Smooth muscle cell (in vitro differentiated cells): ENCODE results near the gene INVS. TPM values are rescaled to one million over a fixed set of nuclear protein-coding genes. Genes with fewer than 3 reads are reported as not detected.

Source experiments
- DNase-seq: peaks from one replicate; lab custom pipeline; 2025; ENCODE audit not compliant: unreplicated experiment; lab: John Stamatoyannopoulos, UW
- H2AFZ ChIP-seq: fragments of 200-600 bp; sonication (generic); 2 replicates; pipeline ENCODE4 v1.6.0; 2016; ENCODE audit warnings: antibody characterized with exemption, low read depth, mild to moderate bottlenecking
- H3F3A ChIP-seq: fragments of 200-600 bp; sonication (generic); 2 replicates; pipeline ENCODE4 v1.6.0; 2017; ENCODE audit warnings: antibody characterized with exemption, low read depth
- H3K27ac ChIP-seq: fragments of 200-600 bp; sonication (generic); 2 replicates; pipeline ENCODE4 v1.5.1; 2016; ENCODE audit warnings: low read depth, mild to moderate bottlenecking
- H3K27me3 ChIP-seq: fragments of 200-600 bp; sonication (generic); 2 replicates; pipeline ENCODE4 v1.6.1; 2016; ENCODE audit warnings: low read depth, mild to moderate bottlenecking
- H3K36me3 ChIP-seq: fragments of 200-600 bp; sonication (generic); 2 replicates; pipeline ENCODE4 v1.5.1; 2016; ENCODE audit warnings: low read depth
- H3K4me1 ChIP-seq: fragments of 200-600 bp; sonication (generic); 2 replicates; pipeline ENCODE4 v1.5.1; 2016; ENCODE audit warnings: low read depth
- H3K4me2 ChIP-seq: fragments of 200-600 bp; sonication (generic); 2 replicates; pipeline ENCODE4 v1.6.0; 2016; ENCODE audit warnings: mild to moderate bottlenecking
- H3K4me3 ChIP-seq: fragments of 200-600 bp; sonication (generic); 2 replicates; pipeline ENCODE4 v1.5.1; 2016; ENCODE audit warnings: mild to moderate bottlenecking
- H3K79me2 ChIP-seq: fragments of 200-600 bp; sonication (generic); 2 replicates; pipeline ENCODE4 v1.6.0; 2016; ENCODE audit warnings: low read depth, mild to moderate bottlenecking
- H3K9ac ChIP-seq: fragments of 200-600 bp; sonication (generic); 2 replicates; pipeline ENCODE4 v1.6.0; 2016; ENCODE audit warnings: low read depth
- H3K9me3 ChIP-seq: fragments of 200-600 bp; sonication (generic); replicated peaks from 2 replicates; pipeline ENCODE4 v1.5.1; 2016; ENCODE audit warnings: low read depth
- H4K20me1 ChIP-seq: fragments of 200-600 bp; sonication (generic); 2 replicates; pipeline ENCODE4 v1.6.0; 2016; ENCODE audit warnings: low read depth
- whole genome bisulfite sequencing: methylation state at CpG from one replicate; pipeline ENCODE4 v1.1.7; 2016; ENCODE audit warnings: low lambda C conversion rate; 5-methylcytosine and 5-hydroxymethylcytosine counted together
- polyA plus RNA-seq: library from polyadenylated mRNA; unstranded; fragments of >200 nt; fragmentation: Nextera tagmentation; extraction: Ambion mirVana; gene quantifications from 2 replicates; pipeline ENCODE4 v1.2.1, GENCODE V29; 2016
- total RNA-seq: library from RNA; depleted of rRNA; stranded (reverse); fragments of >200 nt; gene quantifications from 2 replicates; pipeline ENCODE4 v1.2.3, GENCODE V29; 2014
- TF ChIP-seq, protein P1 (sequence below): fragments of 200-600 bp; sonication (generic); IDR thresholded peaks from 2 replicates; pipeline ENCODE4 v1.5.1; 2017; ENCODE audit warnings: borderline replicate concordance, mild to moderate bottlenecking, antibody characterized with exemption; ENCODE audit not compliant: insufficient read depth, poor library complexity, severe bottlenecking

Gene INVS, protein sequence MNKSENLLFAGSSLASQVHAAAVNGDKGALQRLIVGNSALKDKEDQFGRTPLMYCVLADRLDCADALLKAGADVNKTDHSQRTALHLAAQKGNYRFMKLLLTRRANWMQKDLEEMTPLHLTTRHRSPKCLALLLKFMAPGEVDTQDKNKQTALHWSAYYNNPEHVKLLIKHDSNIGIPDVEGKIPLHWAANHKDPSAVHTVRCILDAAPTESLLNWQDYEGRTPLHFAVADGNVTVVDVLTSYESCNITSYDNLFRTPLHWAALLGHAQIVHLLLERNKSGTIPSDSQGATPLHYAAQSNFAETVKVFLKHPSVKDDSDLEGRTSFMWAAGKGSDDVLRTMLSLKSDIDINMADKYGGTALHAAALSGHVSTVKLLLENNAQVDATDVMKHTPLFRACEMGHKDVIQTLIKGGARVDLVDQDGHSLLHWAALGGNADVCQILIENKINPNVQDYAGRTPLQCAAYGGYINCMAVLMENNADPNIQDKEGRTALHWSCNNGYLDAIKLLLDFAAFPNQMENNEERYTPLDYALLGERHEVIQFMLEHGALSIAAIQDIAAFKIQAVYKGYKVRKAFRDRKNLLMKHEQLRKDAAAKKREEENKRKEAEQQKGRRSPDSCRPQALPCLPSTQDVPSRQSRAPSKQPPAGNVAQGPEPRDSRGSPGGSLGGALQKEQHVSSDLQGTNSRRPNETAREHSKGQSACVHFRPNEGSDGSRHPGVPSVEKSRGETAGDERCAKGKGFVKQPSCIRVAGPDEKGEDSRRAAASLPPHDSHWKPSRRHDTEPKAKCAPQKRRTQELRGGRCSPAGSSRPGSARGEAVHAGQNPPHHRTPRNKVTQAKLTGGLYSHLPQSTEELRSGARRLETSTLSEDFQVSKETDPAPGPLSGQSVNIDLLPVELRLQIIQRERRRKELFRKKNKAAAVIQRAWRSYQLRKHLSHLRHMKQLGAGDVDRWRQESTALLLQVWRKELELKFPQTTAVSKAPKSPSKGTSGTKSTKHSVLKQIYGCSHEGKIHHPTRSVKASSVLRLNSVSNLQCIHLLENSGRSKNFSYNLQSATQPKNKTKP
- total RNA-seq (16.0 and 18.1 TPM in 2 replicates), polyA plus RNA-seq (5.6 and 8.1 TPM in 2 replicates)

DNA sequence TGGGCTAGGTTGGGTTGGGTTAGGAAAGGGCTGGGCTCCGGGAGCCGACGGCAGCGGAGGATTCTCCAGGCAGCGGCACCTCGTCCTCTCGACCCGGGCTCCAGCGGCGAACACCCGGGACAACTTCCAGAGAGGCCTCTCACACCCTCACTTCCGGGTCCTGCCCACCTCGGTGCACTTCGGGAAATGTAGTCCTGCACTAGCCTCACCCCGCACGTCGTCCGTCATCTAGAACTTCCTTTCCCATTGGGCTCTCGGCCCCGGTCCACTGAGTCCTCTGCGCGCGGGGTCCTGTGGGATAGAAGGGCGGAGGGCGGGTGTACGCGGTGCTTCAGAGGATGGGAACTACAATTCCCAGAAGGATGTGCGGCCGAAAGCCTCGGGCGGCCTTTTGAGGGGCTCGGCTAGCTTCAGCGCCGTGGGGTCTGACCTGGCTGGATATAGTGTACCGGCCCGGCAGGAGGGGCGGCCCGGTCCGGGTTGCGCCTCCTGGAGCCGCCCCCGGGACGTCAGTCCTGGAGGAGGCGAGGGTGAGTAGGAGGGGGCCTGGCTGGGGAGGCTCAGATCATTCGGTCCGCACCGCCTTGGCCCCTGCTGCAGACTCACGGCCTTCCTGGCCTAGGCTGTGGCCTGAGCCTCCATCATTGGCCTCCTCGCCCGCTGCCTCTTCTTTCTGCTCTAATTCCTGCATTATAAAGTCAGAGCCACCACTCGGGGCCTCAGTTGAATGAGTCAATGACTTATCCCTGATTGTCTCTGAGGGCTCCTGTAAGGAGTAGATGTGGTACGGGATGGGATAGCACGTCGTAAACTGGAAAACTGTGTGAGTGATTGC, at the start of gene INVS, which contains the start of gene ERP44:
Gene INVS, plus strand, starts transcription at position 357 of the 835 bp plus-strand sequence. CDS start 5,279 bp downstream, outside the sequence.
Gene ERP44, minus strand, starts transcription at position 114 of the 835 bp plus-strand sequence. CDS start 160 bp downstream, outside the sequence.
- peak within 1 kb of the TSS; percentile 69 for H3K4me3 ChIP-seq
- peaks cover 15% of the 10 kb centered on the region for H3K4me1 ChIP-seq
- no peaks in the 10 kb centered on the region for H3F3A ChIP-seq
- peaks cover 49% of the 10 kb centered on the region for H3K79me2 ChIP-seq
- H3K27ac ChIP-seq: peak within 1 kb of the TSS; percentile 76
- no peaks in the 10 kb centered on the region for H3K27me3 ChIP-seq
- H3K9me3 ChIP-seq: no peaks in the 10 kb centered on the region
- H2AFZ ChIP-seq: peak within 1 kb of the TSS; percentile 91
- WGBS: under 1% methylated on average over 52 of the region's 54 CpGs
- TF ChIP-seq, protein P1, sequence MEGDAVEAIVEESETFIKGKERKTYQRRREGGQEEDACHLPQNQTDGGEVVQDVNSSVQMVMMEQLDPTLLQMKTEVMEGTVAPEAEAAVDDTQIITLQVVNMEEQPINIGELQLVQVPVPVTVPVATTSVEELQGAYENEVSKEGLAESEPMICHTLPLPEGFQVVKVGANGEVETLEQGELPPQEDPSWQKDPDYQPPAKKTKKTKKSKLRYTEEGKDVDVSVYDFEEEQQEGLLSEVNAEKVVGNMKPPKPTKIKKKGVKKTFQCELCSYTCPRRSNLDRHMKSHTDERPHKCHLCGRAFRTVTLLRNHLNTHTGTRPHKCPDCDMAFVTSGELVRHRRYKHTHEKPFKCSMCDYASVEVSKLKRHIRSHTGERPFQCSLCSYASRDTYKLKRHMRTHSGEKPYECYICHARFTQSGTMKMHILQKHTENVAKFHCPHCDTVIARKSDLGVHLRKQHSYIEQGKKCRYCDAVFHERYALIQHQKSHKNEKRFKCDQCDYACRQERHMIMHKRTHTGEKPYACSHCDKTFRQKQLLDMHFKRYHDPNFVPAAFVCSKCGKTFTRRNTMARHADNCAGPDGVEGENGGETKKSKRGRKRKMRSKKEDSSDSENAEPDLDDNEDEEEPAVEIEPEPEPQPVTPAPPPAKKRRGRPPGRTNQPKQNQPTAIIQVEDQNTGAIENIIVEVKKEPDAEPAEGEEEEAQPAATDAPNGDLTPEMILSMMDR: no peak
- peak; percentile 87 for DNase-seq
- H4K20me1 ChIP-seq: peaks cover 38% of the 10 kb centered on the region
- H3K36me3 ChIP-seq: no peaks in the 10 kb centered on the region
- H3K9ac ChIP-seq: peak within 1 kb of the TSS; percentile 79
- H3K4me2 ChIP-seq: peak within 1 kb of the TSS; percentile 88

DNA sequence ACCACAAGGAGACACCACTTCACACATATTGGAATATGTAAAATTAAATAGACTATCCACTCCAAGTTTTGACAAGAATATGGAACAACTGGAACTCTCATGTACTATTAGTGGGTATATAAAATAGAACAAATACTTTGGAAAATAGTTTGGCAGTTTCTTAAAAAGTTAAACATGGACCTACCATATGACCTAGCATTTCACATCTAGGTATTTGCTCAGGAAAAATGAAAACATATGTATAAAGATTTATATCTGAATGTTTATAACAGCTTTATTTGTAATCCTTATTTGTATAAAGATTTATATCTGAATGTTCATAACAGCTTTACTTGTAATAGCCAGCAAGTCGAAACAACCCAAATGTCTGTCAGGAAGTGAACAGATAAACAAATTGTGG, 49.5 kb upstream of the INVS start:
- WGBS: 90% methylated on average over 1 of the region's 1 CpG
- no peak overlapping the region for H2AFZ ChIP-seq
- H3K4me3 ChIP-seq: no peak overlapping the region
- no peak overlapping the region for H3K9ac ChIP-seq
- H3K36me3 ChIP-seq: no peaks in the 10 kb centered on the region
- H3K4me1 ChIP-seq: no peaks in the 10 kb centered on the region
- no peaks in the 10 kb centered on the region for H3K27me3 ChIP-seq
- H3K79me2 ChIP-seq: no peaks in the 10 kb centered on the region
- H3K27ac ChIP-seq: no peak overlapping the region
- DNase-seq: no peak
- H3K4me2 ChIP-seq: no peak overlapping the region
- no peaks in the 10 kb centered on the region for H3K9me3 ChIP-seq
- peaks cover 31% of the 10 kb centered on the region for H4K20me1 ChIP-seq
- TF ChIP-seq, protein P1: no peak
- no peaks in the 10 kb centered on the region for H3F3A ChIP-seq

DNA sequence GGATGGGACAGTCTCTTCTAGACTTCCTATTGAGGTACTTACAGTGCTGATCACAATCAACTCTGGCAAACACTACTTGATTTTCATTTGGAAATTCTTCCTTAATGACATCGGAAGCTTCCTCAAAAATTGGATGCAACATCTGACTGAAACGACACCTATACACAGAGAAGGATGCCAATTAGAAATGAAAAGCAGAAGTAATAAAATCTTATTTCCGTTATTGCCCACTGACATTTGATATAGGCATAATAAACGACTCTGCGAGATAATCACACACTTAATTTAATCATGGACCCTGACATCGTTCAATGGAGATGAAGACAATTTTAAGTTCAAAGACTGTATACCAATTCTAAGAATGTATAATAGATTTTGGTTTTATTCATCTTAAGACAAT, 46.7 kb upstream of the INVS start:
- WGBS: 94% methylated on average over 6 of the region's 6 CpGs
- peaks cover 20% of the 10 kb centered on the region for H4K20me1 ChIP-seq
- H3K36me3 ChIP-seq: no peaks in the 10 kb centered on the region
- no peaks in the 10 kb centered on the region for H3F3A ChIP-seq
- H3K4me2 ChIP-seq: no peak overlapping the region
- H3K9ac ChIP-seq: no peak overlapping the region
- no peak overlapping the region for H2AFZ ChIP-seq
- no peaks in the 10 kb centered on the region for H3K79me2 ChIP-seq
- DNase-seq: no peak
- H3K9me3 ChIP-seq: no peaks in the 10 kb centered on the region
- H3K4me1 ChIP-seq: no peaks in the 10 kb centered on the region
- TF ChIP-seq, protein P1: no peak
- H3K27me3 ChIP-seq: no peaks in the 10 kb centered on the region
- H3K4me3 ChIP-seq: no peak overlapping the region
- no peak overlapping the region for H3K27ac ChIP-seq
